PC-9 (cell line): ENCODE results near the gene KRTAP4-6.

Experiments used
- CTCF ChIP-seq: fragments of 200-600 bp; sonication (generic); conservative IDR thresholded peaks from 2 replicates; pipeline ENCODE4 v1.6.1; 2017; ENCODE audit warnings: mixed run types, antibody characterized with exemption, mild to moderate bottlenecking, moderate library complexity
- EZH2 ChIP-seq: fragments of 200-600 bp; sonication (generic); IDR thresholded peaks from 2 replicates; pipeline ENCODE4 v1.8.0; 2017; ENCODE audit warnings: antibody characterized with exemption, low read depth

GRCh38 chr17:41125064-41125463, 15.3 kb downstream of the KRTAP4-6 start:
- TF ChIP-seq CTCF (no peak), EZH2 (no peak)
